Endothelial cell (in vitro differentiated cells): ENCODE data around the gene GRK1. TPM values are rescaled to one million over a fixed set of nuclear protein-coding genes. Genes with fewer than 3 reads are reported as not detected.
A peak's percentile ranks its signal among the peaks of the same experiment; 100 is the strongest.

Source experiments
- DNase-seq: peaks from one replicate; pipeline ENCODE4 v3.0.0; 2021; ENCODE audit warnings: low spot score
- H3K27ac Mint-ChIP-seq: one replicate; pipeline ENCODE4 v1.8.0; 2021; ENCODE audit warnings: mixed read lengths, inconsistent platforms; ENCODE audit not compliant: unreplicated experiment
- H3K27me3 Mint-ChIP-seq: one replicate; pipeline ENCODE4 v1.8.0; 2021; ENCODE audit warnings: mild to moderate bottlenecking, moderate library complexity, mixed read lengths, inconsistent platforms; ENCODE audit not compliant: unreplicated experiment
- H3K36me3 Mint-ChIP-seq: one replicate; pipeline ENCODE4 v1.8.0; 2021; ENCODE audit warnings: mild to moderate bottlenecking, low read depth, mixed read lengths, inconsistent platforms; ENCODE audit not compliant: unreplicated experiment
- H3K4me1 Mint-ChIP-seq: one replicate; pipeline ENCODE4 v1.8.0; 2021; ENCODE audit warnings: mild to moderate bottlenecking, mixed read lengths, inconsistent platforms; ENCODE audit not compliant: unreplicated experiment
- H3K4me3 Mint-ChIP-seq: one replicate; pipeline ENCODE4 v1.8.0; 2021; ENCODE audit warnings: mild to moderate bottlenecking, mixed read lengths, inconsistent platforms; ENCODE audit not compliant: unreplicated experiment
- H3K9me3 Mint-ChIP-seq: one replicate; pipeline ENCODE4 v1.8.0; 2021; ENCODE audit warnings: mixed read lengths, inconsistent platforms; ENCODE audit not compliant: unreplicated experiment
- CTCF ChIP-seq: fragments of 200-600 bp; sonication (generic); IDR thresholded peaks from one replicate; pipeline ENCODE4 v1.5.0; 2021; ENCODE audit warnings: antibody characterized with exemption; ENCODE audit not compliant: unreplicated experiment
- total RNA-seq: library from RNA; stranded (reverse); fragmentation: NEBNext Ultra II Directional; extraction: Animal tissue kit (Norgen Biotek cat#: 25700); gene quantifications from one replicate; pipeline ENCODE4 v1.2.1, GENCODE V29; 2021; ENCODE audit not compliant: unreplicated experiment

The GRK1 gene
- total RNA-seq, 1 donor from 2014 or later, result 0.54 TPM

GRCh38 chr13:113653264-113654174, 13.5 kb upstream of the GRK1 start:
- peak overlapping the region; percentile 64 for H3K27ac Mint-ChIP-seq
- no peaks in the 10 kb centered on the region for H3K36me3 Mint-ChIP-seq
- H3K9me3 Mint-ChIP-seq, result no peaks in the 10 kb centered on the region
- DNase-seq, result no peak
- no peak for TF ChIP-seq CTCF
- H3K4me1 Mint-ChIP-seq, result peaks cover 18% of the 10 kb centered on the region
- peaks cover 8% of the 10 kb centered on the region for H3K27me3 Mint-ChIP-seq
- H3K4me3 Mint-ChIP-seq, result no peak overlapping the region

DNA sequence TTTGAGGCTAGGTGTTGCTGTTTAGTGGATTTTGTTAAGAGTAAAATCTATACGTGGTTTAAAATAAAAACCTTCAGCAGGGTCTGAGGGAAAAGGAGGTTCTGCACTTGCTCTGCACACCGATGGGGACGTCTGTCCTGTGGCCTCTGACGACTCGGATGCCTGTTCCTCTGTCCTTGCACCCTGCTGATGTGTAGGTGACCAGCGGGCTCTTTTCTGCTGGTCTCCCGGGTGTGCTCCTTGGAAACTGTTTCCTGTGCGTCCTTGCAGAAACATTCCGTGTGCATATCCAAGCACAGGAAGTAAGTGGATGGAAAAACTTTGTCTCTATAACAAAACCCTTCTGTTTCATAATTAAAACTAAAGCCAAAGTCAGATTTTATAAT, 12.9 kb upstream of the GRK1 start:
- no peak for TF ChIP-seq CTCF
- no peak overlapping the region for H3K27ac Mint-ChIP-seq
- no peaks in the 10 kb centered on the region for H3K36me3 Mint-ChIP-seq
- no peak for DNase-seq
- H3K4me1 Mint-ChIP-seq, result peaks cover 18% of the 10 kb centered on the region
- H3K9me3 Mint-ChIP-seq, result no peaks in the 10 kb centered on the region
- H3K27me3 Mint-ChIP-seq, result peaks cover 8% of the 10 kb centered on the region
- no peak overlapping the region for H3K4me3 Mint-ChIP-seq

DNA sequence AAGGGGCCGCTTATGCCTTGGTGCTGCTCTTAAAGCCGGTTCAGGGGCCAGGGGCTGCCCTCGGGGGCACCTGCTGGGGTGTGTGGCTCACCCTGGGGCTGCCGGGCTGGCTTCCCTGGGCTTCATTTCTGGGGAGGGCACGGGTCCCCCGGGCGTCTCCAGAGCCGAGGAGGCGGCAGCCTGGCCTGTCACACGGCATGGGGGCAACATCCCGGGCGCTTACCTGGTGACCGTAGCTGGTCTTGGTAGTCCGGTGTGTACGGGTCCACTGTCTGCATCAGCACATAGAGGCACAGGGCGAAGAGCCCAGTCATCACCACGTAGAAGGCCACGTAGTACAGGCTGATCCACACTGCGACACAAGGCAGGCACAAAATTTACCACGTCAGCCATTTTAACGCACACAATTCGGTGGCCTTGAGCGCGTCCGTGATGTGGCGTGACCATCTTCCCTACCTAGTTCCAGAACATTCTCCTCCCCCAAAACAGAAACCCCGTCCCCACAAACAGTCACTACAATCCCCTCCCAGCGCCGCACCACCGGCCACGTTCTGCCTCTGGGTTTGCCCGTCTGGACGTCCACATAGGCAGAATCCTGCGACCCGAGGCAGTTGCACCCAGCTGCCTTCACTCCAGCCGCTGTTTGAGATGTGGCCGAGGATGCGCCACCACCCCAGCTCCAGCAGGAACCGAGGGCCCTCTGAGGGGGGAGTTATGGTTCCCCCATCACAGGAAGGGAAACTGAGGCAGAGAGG, 12.3 kb upstream of the GRK1 start:
- no peak overlapping the region for H3K27ac Mint-ChIP-seq
- no peaks in the 10 kb centered on the region for H3K36me3 Mint-ChIP-seq
- DNase-seq, result no peak
- peaks cover 13% of the 10 kb centered on the region for H3K4me1 Mint-ChIP-seq
- H3K4me3 Mint-ChIP-seq, result no peak overlapping the region
- no peak for TF ChIP-seq CTCF
- peaks cover 6% of the 10 kb centered on the region for H3K27me3 Mint-ChIP-seq
- no peaks in the 10 kb centered on the region for H3K9me3 Mint-ChIP-seq

DNA sequence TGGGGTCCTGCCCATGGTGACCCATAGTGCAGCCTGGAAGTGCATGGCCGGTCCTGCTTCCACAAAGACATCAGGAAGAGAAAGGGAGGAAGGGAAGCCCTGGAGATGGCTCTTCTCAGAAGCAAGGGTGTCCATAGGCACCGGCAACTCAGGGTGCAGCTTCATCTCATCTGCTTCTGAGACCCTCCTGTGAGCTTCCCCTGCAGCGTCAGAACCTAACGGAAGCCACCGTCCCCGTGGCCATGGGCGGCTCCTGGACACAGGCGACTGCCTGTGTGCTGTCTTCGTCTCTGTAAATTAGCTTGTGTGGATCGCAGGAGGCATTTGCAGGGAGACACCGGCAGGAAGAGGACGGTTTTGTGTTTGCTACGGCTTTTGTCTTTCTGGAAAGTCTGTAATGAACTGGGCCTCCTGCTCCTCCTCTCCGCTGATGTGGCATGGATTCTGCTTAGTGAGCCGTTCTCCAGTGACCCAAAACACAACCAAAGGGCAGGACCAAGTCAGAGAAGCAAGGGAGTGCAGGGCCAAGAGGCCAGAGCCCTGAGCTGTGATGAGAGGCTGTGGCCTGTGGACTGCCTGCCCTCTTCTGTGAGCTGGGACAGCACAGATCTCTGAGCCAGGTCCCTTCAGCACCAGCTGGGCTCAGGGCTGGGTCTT, 11.5 kb upstream of the GRK1 start:
- no peaks in the 10 kb centered on the region for H3K36me3 Mint-ChIP-seq
- peaks cover 8% of the 10 kb centered on the region for H3K4me1 Mint-ChIP-seq
- H3K27me3 Mint-ChIP-seq, result peaks cover 4% of the 10 kb centered on the region
- no peak for DNase-seq
- no peak overlapping the region for H3K4me3 Mint-ChIP-seq
- no peak for TF ChIP-seq CTCF
- H3K27ac Mint-ChIP-seq, result no peak overlapping the region
- H3K9me3 Mint-ChIP-seq, result no peaks in the 10 kb centered on the region
